Measurements from ENCODE around the gene MITF.

MITF gene

DNA sequence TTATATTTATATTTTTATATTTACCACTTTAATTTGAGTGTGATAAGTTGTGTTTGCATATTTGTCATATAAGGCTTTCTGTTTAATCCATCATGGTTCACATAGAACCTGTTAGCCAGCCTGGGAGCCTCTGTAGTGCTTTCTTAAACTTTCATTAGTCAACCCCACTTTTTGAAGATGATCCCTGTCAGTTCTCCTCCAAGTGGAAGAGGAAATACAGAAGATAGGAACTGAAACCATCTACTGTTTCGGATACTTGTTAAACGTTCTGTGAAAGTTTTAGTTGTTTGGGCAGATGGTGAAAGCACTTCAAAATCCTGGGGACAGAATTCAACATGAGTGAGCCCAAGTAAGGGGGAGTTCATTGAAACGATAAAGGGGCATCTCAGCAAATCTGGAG, 255.7 kb downstream of the MITF start:
- Histone ChIP-seq H3K27ac (ENCODE audit: low read depth, low read length) (no peak overlapping the region), H3K9ac (ENCODE audit: low read length) (no peak overlapping the region), H3K4me1 (ENCODE audit: control insufficient read depth, insufficient read depth, low read length) (no peaks in the 10 kb centered on the region)

DNA sequence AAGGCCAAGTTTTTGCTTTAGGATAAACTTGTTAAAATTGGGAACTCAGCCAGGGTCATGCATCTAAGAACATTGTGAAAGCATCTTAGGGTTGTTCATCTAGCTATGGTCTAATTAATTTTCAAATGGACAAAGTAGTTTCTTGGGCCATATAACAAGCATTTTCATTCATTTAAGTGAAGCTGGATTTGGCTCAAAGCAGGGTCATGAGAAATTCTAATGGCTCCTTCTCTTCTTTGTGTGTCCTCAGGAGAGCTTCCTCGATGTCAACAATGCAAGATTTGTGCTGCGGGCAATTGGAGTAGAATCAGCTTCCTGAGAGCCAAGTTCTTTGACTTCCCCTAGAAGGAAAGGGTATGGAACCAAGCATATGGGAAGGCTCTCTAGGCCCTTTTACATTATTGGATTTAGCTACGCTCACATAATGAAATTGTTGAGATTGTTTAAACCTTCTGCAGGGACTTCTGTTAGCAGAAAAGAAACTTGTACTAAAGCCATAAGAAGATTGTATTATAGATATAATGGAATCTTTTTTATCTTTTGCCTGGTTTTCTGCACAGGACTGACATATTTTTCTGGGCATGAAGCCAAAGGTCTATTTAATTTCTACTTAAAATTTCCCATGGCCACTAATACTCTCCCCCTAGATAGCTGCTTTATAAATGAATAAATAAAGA, 258.5 kb downstream of the MITF start:
- Histone ChIP-seq H3K9ac (ENCODE audit: low read length) (no peak overlapping the region), H3K27me3 (ENCODE audit: control insufficient read depth, insufficient read depth, low read length) (no peaks in the 10 kb centered on the region), H3K4me3 (ENCODE audit: low read length) (no peak overlapping the region), H3K27ac (ENCODE audit: low read depth, low read length) (peak overlapping the region; percentile 72), H3K4me1 (ENCODE audit: control insufficient read depth, insufficient read depth, low read length) (no peaks in the 10 kb centered on the region), H3K36me3 (ENCODE audit: control insufficient read depth, insufficient read depth, low read length) (no peaks in the 10 kb centered on the region)

More for the DNA sequence above, 255.7 kb downstream of the MITF start:
- no peak overlapping the region for H3K4me3 ChIP-seq (ENCODE audit: low read length)
- H3K27me3 ChIP-seq (ENCODE audit: control insufficient read depth, insufficient read depth, low read length): no peaks in the 10 kb centered on the region
- H3K36me3 ChIP-seq (ENCODE audit: control insufficient read depth, insufficient read depth, low read length): no peaks in the 10 kb centered on the region

DNA sequence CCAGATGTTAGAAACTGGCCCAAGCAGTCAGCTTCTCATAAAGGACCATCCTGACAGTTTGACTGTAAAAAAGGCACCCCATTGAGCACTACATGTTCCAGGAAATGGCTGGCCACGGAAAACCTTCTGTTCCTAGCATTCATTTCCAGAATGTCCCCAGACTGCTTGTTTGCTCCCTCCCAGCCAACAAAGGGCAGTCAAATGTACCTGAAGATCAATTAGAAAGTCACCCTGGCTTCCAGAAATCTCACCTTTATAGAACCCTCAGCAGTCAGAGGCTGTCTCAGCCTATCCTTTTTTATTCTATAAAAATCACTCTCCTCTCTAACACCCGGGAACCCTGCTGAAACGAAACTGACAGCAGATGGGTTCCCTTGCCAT, 259.5 kb downstream of the MITF start:
- H3K27ac ChIP-seq (ENCODE audit: low read depth, low read length): peak overlapping the region; percentile 72
- H3K36me3 ChIP-seq (ENCODE audit: control insufficient read depth, insufficient read depth, low read length): no peaks in the 10 kb centered on the region
- H3K4me1 ChIP-seq (ENCODE audit: control insufficient read depth, insufficient read depth, low read length): no peaks in the 10 kb centered on the region
- no peak overlapping the region for H3K4me3 ChIP-seq (ENCODE audit: low read length)
- H3K27me3 ChIP-seq (ENCODE audit: control insufficient read depth, insufficient read depth, low read length): no peaks in the 10 kb centered on the region
- no peak overlapping the region for H3K9ac ChIP-seq (ENCODE audit: low read length)

DNA sequence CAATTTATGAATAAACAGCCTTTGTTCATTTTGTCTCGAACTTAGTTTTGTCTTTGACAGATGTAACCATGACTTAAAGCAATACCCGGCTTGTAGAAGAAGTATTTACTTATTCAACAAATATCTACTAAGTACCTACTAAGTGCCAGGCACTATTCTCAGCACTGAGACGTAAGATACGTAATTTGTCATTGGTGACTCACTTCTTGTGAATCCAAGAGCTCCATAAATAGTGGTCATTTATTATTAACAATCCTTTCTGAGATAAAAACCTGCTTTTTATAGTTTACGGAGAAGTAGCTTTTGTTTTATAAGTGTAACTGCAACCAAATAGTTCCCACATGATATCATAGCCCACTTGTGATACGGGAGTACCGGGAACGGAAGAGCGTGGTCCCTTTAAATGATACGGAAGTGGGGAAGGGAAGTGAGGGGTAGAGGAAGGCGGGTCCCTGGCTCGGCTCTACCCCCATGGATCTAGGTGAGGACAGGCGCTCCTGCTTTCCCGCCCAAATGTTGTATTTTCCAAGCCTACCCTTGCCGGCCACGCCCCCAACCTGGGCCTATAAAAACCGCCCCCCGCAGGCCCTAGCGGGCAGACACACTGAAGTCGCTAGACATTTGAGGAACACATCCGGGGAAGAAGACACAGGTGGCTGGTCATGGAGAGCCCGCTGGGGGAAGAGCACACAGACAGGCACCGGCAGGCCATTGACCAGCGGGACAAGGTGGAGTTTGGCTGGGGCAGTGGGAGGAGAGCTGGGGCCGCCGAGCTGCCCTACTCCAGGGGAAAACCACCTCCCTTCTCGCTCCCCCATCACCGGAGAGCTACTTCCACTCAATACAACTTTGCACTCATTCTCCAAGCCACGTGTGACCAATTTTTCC, 260.1 kb downstream of the MITF start, which contains the start of gene SAMMSON:
SAMMSON (plus strand) TSS at position 594 of the 888 bp plus-strand sequence.
- Histone ChIP-seq H3K27ac (ENCODE audit: low read depth, low read length) (peak within 1 kb of the TSS; percentile 72), H3K4me3 (ENCODE audit: low read length) (peak within 1 kb of the TSS; percentile 29), H3K4me1 (ENCODE audit: control insufficient read depth, insufficient read depth, low read length) (no peaks in the 10 kb centered on the region), H3K27me3 (ENCODE audit: control insufficient read depth, insufficient read depth, low read length) (no peaks in the 10 kb centered on the region), H3K36me3 (ENCODE audit: control insufficient read depth, insufficient read depth, low read length) (no peaks in the 10 kb centered on the region), H3K9ac (ENCODE audit: low read length) (no peak within 1 kb of the TSS)

DNA sequence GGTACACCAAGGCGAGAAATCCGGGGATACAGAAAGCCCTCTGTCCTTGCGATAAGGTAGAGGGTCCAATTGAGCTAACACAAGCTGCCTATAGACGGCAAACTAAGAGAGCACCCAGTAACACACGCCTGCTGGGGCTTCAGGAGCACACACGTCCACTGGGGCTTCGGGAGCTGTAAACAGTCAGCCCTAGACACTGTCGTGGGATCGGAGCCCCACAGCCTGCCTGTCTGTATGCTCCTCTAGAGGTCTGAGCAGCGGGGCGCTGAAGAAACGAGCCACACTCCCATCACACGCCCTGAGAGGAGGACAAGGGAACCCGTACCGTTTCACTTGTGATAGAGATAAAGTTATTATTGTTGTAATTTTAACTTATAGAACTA, 260.8 kb downstream of the MITF start:
- Histone ChIP-seq H3K4me1 (ENCODE audit: control insufficient read depth, insufficient read depth, low read length) (no peaks in the 10 kb centered on the region), H3K4me3 (ENCODE audit: low read length) (no peak overlapping the region), H3K27ac (ENCODE audit: low read depth, low read length) (peak overlapping the region; percentile 21), H3K27me3 (ENCODE audit: control insufficient read depth, insufficient read depth, low read length) (no peaks in the 10 kb centered on the region), H3K36me3 (ENCODE audit: control insufficient read depth, insufficient read depth, low read length) (no peaks in the 10 kb centered on the region), H3K9ac (ENCODE audit: low read length) (no peak overlapping the region)

DNA sequence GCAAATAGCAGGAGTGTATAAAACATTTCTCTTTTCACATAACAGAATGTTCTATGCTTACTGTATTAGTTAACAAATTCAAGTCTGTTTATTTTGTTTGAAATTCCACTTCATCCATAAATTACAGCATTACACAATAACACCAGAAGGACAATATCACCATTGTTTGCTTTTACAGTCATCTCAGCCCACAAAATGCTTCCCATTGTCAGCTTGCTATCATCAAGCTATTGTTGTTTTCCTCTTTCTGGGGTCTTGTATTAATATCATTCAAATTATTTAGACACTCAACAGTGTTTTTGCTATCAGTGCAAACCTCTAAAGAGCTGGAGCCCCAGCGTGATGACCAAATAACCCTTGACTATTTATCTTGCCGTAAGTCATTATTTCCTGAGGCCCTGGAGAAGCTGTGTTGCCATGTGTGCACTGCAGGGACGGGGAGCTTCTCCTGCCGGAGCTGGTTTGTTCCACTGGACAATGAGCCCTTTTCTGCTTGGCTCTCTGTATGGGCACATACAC, 261.4 kb downstream of the MITF start:
- no peaks in the 10 kb centered on the region for H3K36me3 ChIP-seq (ENCODE audit: control insufficient read depth, insufficient read depth, low read length)
- no peak overlapping the region for H3K9ac ChIP-seq (ENCODE audit: low read length)
- H3K27ac ChIP-seq (ENCODE audit: low read depth, low read length): no peak overlapping the region
- no peaks in the 10 kb centered on the region for H3K27me3 ChIP-seq (ENCODE audit: control insufficient read depth, insufficient read depth, low read length)
- no peak overlapping the region for H3K4me3 ChIP-seq (ENCODE audit: low read length)
- H3K4me1 ChIP-seq (ENCODE audit: control insufficient read depth, insufficient read depth, low read length): no peaks in the 10 kb centered on the region

DNA sequence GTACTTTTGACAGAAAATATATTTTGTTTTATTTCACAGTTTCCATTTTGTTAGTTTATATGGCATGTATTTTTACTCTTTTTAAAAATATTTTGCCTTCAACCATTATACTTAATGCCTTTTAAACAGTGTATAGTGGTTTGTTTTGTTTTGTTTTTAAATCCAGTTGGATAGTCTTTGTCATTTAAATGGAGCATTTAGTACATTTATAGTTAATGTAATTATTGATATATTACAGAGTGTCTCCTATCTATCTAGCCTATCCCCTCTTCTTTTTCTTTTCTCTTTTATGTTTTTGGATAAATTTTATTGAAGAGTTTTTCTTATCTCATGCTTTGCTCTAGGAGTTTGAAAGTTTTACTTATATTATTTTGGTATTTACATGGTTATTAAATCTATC, 263.9 kb downstream of the MITF start:
- Histone ChIP-seq H3K27ac (ENCODE audit: low read depth, low read length) (no peak overlapping the region), H3K36me3 (ENCODE audit: control insufficient read depth, insufficient read depth, low read length) (no peaks in the 10 kb centered on the region), H3K4me3 (ENCODE audit: low read length) (no peak overlapping the region), H3K9ac (ENCODE audit: low read length) (no peak overlapping the region), H3K4me1 (ENCODE audit: control insufficient read depth, insufficient read depth, low read length) (no peaks in the 10 kb centered on the region), H3K27me3 (ENCODE audit: control insufficient read depth, insufficient read depth, low read length) (no peaks in the 10 kb centered on the region)

DNA sequence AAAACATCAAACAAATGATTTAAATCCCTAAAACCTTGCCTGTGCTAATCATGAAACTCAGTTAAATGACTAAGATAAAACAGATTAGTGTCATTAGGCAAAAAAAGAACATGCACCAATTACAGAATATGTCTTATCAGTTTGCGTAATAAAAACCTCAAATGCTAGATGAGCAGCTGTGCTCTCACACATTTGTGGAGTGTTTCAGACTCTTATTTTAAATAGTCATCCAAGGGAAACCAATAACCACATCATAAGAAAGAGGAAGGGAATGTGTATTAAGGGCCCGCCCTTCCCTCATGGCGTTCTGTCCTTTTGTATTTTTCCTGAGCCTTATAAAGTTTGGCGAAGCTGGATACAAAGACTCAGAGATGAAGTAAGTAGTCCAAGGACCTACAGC, 266.8 kb downstream of the MITF start:
- no peaks in the 10 kb centered on the region for H3K27me3 ChIP-seq (ENCODE audit: control insufficient read depth, insufficient read depth, low read length)
- no peak overlapping the region for H3K4me3 ChIP-seq (ENCODE audit: low read length)
- H3K27ac ChIP-seq (ENCODE audit: low read depth, low read length): no peak overlapping the region
- H3K4me1 ChIP-seq (ENCODE audit: control insufficient read depth, insufficient read depth, low read length): no peaks in the 10 kb centered on the region
- H3K9ac ChIP-seq (ENCODE audit: low read length): no peak overlapping the region
- H3K36me3 ChIP-seq (ENCODE audit: control insufficient read depth, insufficient read depth, low read length): no peaks in the 10 kb centered on the region

DNA sequence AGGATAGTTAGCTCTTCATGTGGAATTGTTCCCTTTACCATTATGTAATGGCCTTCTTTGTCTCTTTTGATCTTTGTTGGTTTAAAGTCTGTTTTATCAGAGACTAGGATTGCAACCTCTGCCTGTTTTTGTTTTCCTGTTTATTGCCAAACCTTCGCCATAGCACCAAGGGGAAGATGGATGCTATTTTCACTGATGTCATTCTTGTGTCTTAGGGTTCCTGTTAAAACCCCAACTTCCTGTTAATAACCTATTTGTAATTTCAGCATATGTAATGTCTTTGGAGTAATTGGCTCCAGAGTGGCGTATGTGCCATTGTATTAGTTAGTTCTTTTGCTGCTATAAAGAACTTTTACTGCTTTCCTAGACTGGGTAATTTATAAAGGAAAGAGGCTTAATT, 271.1 kb downstream of the MITF start:
- Histone ChIP-seq H3K9ac (ENCODE audit: low read length) (no peak overlapping the region), H3K27ac (ENCODE audit: low read depth, low read length) (no peak overlapping the region), H3K4me1 (ENCODE audit: control insufficient read depth, insufficient read depth, low read length) (peaks cover 4% of the 10 kb centered on the region), H3K36me3 (ENCODE audit: control insufficient read depth, insufficient read depth, low read length) (no peaks in the 10 kb centered on the region), H3K27me3 (ENCODE audit: control insufficient read depth, insufficient read depth, low read length) (no peaks in the 10 kb centered on the region), H3K4me3 (ENCODE audit: low read length) (no peak overlapping the region)

DNA sequence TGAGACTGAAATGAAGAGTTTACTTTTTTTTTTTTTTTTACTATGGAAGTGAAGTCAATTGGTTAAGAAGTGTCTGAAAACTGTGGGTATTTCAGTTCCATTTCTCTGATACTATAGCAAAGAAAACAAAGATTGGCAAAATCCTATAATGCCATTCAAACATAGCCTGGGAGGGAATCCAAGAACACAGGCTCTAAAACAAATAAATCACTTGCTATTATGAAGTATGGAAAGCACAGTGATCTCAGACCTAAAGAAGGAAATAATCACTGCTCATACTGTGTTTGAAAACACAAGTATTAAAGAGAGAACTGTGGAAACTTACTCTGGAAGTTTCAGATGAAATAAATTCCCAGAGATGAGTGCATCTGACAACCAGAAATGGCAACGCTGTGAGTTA, 272.3 kb downstream of the MITF start:
- Histone ChIP-seq H3K27ac (ENCODE audit: low read depth, low read length) (no peak overlapping the region), H3K4me1 (ENCODE audit: control insufficient read depth, insufficient read depth, low read length) (peaks cover 4% of the 10 kb centered on the region), H3K4me3 (ENCODE audit: low read length) (no peak overlapping the region), H3K9ac (ENCODE audit: low read length) (no peak overlapping the region), H3K36me3 (ENCODE audit: control insufficient read depth, insufficient read depth, low read length) (no peaks in the 10 kb centered on the region), H3K27me3 (ENCODE audit: control insufficient read depth, insufficient read depth, low read length) (no peaks in the 10 kb centered on the region)

All from rectal smooth muscle tissue (tissue), 1 donor.